IPS-18a (cell line): ENCODE measurements around the gene FPR3.

ENCODE experiments used
- H3K27ac ChIP-seq: one replicate; pipeline ENCODE4 v1.5.1; 2013; ENCODE audit warnings: low read length
- H3K27me3 ChIP-seq: one replicate; pipeline ENCODE4 v1.6.1; 2013; ENCODE audit warnings: mild to moderate bottlenecking, low read length; ENCODE audit not compliant: control insufficient read depth, insufficient read depth
- H3K36me3 ChIP-seq: one replicate; pipeline ENCODE4 v1.6.1; 2013; ENCODE audit warnings: low read depth, low read length; ENCODE audit not compliant: control insufficient read depth
- H3K4me1 ChIP-seq: one replicate; pipeline ENCODE4 v1.6.1; 2013; ENCODE audit warnings: low read depth, low read length; ENCODE audit not compliant: control insufficient read depth
- H3K4me3 ChIP-seq: one replicate; pipeline ENCODE4 v1.5.1; 2013; ENCODE audit warnings: low read length
- H3K9ac ChIP-seq: one replicate; pipeline ENCODE4 v1.6.1; 2013; ENCODE audit warnings: mild to moderate bottlenecking, low read length, moderate library complexity
- H3K9me3 ChIP-seq: one replicate; pipeline ENCODE4 v1.6.1; 2013; ENCODE audit warnings: low read depth, low read length; ENCODE audit not compliant: control insufficient read depth

The FPR3 gene, protein sequence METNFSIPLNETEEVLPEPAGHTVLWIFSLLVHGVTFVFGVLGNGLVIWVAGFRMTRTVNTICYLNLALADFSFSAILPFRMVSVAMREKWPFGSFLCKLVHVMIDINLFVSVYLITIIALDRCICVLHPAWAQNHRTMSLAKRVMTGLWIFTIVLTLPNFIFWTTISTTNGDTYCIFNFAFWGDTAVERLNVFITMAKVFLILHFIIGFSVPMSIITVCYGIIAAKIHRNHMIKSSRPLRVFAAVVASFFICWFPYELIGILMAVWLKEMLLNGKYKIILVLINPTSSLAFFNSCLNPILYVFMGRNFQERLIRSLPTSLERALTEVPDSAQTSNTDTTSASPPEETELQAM

DNA sequence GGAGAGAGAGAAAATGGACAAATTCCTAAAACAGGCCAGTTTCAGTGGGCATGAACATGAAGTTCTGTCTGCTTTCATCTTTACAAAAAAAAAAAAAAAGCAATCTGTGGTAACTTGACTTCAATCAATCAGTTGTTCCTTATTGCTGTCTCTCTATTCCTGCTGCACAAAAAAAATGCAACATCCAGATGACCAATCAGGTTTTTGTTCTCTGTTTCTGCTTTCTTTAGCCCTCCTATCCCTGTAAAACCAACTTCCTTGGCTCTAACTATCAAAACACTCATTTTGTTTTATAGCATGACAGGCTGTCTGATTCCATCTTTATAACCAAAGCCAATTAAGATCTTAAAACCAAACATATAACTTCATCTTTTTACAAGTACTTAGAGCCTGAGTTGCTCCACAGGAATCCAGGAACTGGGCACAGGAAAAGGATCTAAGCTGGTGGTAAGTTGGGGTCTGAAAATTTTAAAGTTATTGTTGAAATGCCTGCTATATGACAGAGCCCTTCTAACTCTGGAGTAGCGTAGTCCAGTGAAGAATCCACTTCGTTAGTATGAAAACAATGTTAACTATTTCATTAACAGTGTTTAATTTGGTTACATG lies at the start of gene FPR3:
FPR3 (plus strand) TSS at position 273 of the 606 bp plus-strand sequence. CDS start 28,592 bp downstream, outside the sequence.
- H3K27ac ChIP-seq = no peak within 1 kb of the TSS
- no peaks in the 10 kb centered on the region for H3K4me1 ChIP-seq
- H3K9ac ChIP-seq = no peak within 1 kb of the TSS
- H3K9me3 ChIP-seq = no peaks in the 10 kb centered on the region
- no peaks in the 10 kb centered on the region for H3K36me3 ChIP-seq
- no peak within 1 kb of the TSS for H3K4me3 ChIP-seq
- H3K27me3 ChIP-seq = no peaks in the 10 kb centered on the region

DNA sequence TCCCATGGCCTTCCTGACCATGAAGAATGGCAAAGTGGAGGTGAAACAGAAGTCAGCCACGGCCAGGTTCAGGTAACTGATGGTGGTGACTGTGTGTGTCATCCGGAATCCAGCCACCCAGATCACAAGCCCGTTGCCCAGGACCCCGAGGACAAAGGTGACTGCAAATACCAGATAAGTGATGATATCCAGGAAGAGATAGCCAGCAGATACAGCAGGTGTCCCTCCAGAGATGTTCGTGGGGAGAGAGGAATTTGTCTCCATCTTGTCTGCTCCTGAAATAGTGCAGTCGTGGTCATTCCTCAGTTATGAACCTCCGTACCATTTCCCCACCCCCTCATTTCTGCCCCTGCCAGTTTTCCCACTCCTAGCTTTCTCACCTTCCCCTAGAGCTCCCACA lies 48.2 kb upstream of the FPR3 start:
- no peak overlapping the region for H3K27ac ChIP-seq
- no peak overlapping the region for H3K9ac ChIP-seq
- no peaks in the 10 kb centered on the region for H3K9me3 ChIP-seq
- H3K4me3 ChIP-seq = no peak overlapping the region
- H3K27me3 ChIP-seq = no peaks in the 10 kb centered on the region
- peaks cover 6% of the 10 kb centered on the region for H3K4me1 ChIP-seq
- no peaks in the 10 kb centered on the region for H3K36me3 ChIP-seq

DNA sequence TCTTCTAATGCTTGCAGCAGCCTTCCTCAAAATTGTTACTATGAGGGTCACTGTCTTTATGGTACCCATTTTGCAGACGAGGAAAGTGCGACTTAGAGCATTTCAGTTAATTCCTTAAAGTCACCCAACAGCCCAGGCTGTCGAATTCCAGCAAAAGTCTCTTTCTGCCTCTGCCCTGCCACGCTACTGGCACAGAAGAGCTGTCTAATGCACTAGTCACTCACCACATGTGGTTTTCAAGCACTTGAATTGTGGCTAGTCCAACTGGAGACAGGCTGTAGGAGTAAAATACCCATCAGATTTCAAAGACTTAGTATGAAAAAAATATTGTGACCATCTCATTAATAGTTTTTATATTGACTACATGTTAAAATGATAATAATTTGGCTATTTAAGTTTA lies 45.0 kb upstream of the FPR3 start:
- Histone ChIP-seq H3K4me3 (no peak overlapping the region), H3K27me3 (no peaks in the 10 kb centered on the region), H3K9me3 (no peaks in the 10 kb centered on the region), H3K36me3 (no peaks in the 10 kb centered on the region), H3K27ac (no peak overlapping the region), H3K9ac (no peak overlapping the region), H3K4me1 (no peaks in the 10 kb centered on the region)

DNA sequence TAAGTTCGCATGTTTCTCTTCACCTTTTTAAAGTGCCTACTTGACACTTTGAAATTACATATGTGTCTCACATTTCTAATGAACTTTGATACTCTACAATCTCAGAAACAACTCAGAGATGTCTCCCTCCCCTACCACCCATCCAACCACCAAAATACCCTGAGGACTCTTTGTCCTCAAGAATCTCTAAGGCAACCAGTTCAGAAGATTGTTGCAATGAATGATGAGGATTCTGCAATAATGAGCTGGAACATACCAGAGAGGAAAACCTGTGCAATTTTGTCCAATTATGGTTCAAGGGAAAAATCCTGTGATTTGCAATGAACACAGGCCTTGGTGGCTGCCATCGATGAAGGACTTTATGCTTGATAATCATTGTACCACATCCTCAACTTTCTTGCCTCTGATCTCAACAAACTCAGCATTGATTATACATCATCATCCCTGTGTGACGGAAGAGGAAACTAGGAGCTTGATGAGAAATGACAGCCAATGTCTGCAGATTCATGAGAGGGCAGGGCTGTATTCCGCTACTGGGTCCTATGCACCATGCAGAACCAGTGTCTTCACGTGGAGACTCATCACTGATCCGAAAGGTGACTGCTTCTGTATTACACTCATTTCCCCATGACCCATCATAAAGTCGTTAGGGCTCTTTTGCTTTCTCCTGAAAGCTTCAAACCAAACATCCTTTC lies 44.4 kb upstream of the FPR3 start:
- H3K27me3 ChIP-seq = no peaks in the 10 kb centered on the region
- no peaks in the 10 kb centered on the region for H3K9me3 ChIP-seq
- no peak overlapping the region for H3K4me3 ChIP-seq
- H3K9ac ChIP-seq = no peak overlapping the region
- no peak overlapping the region for H3K27ac ChIP-seq
- H3K36me3 ChIP-seq = no peaks in the 10 kb centered on the region
- no peaks in the 10 kb centered on the region for H3K4me1 ChIP-seq

DNA sequence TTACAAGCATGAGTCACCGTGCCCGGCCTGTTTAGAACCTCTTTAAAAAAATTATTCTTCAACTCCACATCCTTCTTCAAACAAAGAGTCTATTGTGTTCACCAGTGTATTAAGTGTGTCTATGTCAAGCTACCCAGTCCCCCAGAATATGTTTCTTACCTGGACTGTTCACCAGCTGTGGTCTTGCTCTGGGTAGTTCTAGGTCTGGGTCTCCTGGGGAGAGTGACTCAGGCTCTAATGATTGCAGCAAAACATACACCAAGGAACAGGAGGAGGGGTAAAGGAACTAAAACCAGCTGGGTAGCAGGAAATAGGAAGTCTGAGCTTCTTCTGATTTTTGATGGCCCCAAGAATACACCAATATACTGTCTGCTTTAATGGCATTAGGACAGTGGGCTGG lies 43.3 kb upstream of the FPR3 start, which contains the start of gene FPR1:
FPR1 (minus strand) TSS at position 224 of the 400 bp plus-strand sequence. CDS start 4,884 bp downstream, outside the sequence.
- Histone ChIP-seq H3K4me1 (no peaks in the 10 kb centered on the region), H3K27me3 (no peaks in the 10 kb centered on the region)

DNA sequence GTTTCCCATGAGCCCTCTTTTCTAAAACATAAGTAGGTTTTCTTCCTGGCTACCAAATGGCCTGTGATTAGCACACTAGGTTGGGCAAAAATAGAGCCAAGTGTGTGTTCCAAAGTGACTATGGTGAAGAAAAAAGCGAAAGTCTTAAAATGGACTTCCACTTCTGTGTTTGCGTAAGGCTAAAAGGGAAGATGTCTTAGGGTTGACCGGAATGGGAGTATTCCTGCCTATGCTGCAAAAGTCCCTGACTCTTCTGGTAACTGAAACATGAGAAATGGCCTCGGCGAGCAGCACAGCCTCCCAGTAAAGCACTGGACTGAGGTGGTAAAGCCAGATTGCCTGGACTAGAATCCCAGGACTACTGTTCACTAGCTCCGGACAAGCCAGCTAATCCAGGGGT lies 40.8 kb upstream of the FPR3 start:
- no peaks in the 10 kb centered on the region for H3K4me1 ChIP-seq
- no peak overlapping the region for H3K9ac ChIP-seq
- no peak overlapping the region for H3K4me3 ChIP-seq
- peaks cover 3% of the 10 kb centered on the region for H3K9me3 ChIP-seq
- H3K27ac ChIP-seq = no peak overlapping the region
- no peaks in the 10 kb centered on the region for H3K27me3 ChIP-seq
- H3K36me3 ChIP-seq = no peaks in the 10 kb centered on the region

More for the DNA sequence above, 43.3 kb upstream of the FPR3 start, which contains the start of gene FPR1:
- Histone ChIP-seq H3K9ac (no peak within 1 kb of the TSS), H3K4me3 (no peak within 1 kb of the TSS), H3K27ac (no peak within 1 kb of the TSS), H3K9me3 (peaks cover 3% of the 10 kb centered on the region), H3K36me3 (no peaks in the 10 kb centered on the region)

DNA sequence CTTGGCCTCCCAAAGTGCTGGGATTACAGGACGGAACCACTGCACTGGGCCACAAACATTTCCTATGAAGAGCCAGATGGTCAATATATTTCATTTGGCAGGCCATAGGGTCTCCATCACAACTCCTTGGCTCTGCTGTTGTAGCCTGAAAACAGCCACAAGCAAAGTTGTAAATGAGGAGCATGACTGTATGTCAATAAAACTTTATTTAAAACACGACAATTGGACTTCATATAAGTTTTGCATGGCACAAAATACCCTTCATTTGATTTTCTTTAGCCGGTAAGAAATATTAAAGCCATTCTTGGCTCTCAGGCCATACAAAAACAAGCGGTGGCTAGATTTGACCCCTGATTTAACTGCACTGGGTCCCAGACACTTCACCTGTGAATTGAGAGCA lies 40.2 kb upstream of the FPR3 start:
- Histone ChIP-seq H3K4me1 (no peaks in the 10 kb centered on the region), H3K27me3 (no peaks in the 10 kb centered on the region), H3K4me3 (no peak overlapping the region), H3K9ac (no peak overlapping the region), H3K27ac (no peak overlapping the region), H3K9me3 (peaks cover 3% of the 10 kb centered on the region), H3K36me3 (no peaks in the 10 kb centered on the region)

DNA sequence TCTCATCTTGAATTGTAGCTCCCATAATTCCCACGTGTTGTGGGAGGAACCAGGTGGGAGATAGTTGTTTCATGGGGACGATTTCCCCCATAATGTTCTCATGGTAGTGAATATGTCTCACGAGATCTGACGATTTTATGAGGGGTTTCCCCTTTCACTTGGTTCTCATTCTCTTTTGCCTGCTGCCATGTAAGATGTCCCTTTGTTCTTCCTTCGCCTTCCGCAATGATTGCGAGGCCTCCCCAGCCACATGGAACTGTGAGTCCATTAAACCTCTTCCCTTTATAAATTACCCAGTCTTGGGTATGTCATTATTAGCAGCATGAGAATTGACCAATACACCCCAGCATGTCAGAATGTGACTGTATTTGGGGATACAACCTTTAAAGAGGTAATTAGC lies 39.4 kb upstream of the FPR3 start:
- H3K4me3 ChIP-seq = no peak overlapping the region
- no peaks in the 10 kb centered on the region for H3K36me3 ChIP-seq
- no peak overlapping the region for H3K27ac ChIP-seq
- H3K4me1 ChIP-seq = peaks cover 2% of the 10 kb centered on the region
- H3K27me3 ChIP-seq = no peaks in the 10 kb centered on the region
- H3K9ac ChIP-seq = no peak overlapping the region
- H3K9me3 ChIP-seq = peaks cover 3% of the 10 kb centered on the region

DNA sequence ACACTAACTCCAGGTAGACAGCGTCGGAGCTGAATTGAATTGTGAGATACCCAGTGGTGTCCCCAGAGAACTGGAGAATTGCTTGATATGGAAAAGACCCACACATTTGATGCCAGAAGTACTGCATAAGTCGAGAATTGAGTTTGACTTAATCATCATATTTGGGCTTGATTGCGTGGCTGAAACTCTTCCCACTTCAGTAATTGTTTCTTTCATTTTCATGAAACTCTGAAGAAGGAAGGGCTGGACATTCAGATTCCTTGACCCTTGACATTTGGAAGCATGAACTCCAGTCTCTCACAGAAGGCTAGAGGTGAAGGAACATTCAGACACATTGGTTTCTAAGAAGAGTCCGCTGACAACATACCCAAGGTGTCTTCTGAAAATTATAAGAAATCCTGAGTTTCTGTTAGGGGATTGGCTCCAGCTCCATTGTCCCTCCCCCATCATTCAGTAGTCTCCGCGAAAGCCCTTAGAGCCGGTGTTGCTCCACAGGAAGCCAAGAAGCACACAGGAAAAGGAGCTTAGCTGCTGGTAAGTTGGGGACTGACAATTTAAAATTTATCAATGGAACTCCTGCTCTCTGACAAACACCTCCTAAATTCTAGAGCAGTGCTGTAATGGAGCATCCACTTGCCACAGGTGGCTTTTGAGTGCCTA lies 34.1 kb upstream of the FPR3 start, which contains the start of gene FPR2:
FPR2 (plus strand) TSS at position 484 of the 660 bp plus-strand sequence. CDS start 7,479 bp downstream, outside the sequence.
- Histone ChIP-seq H3K9ac (no peak within 1 kb of the TSS), H3K27me3 (no peaks in the 10 kb centered on the region), H3K4me1 (peaks cover 8% of the 10 kb centered on the region)

DNA sequence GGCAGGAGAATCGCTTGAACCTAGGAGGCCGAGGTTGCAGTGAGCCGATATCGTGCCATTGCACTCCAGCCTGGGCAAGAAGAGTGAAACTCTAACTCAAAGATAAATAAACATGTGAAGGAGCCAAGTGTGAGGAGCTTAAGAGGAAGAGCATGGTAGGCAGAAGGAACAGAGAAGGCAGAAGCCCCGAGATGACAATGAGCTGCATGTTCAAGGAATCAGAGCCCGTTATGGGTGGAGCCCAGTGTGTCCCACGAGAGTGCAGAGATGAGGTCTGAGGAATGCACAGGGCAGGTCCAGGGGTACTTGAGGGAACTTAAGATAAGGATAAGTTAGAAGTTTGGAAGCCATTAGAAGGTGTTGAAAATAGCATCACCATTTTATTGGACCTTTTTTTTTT lies 33.3 kb upstream of the FPR3 start:
- Histone ChIP-seq H3K4me3 (no peak overlapping the region), H3K27me3 (no peaks in the 10 kb centered on the region), H3K9me3 (no peaks in the 10 kb centered on the region), H3K4me1 (peaks cover 8% of the 10 kb centered on the region), H3K36me3 (no peaks in the 10 kb centered on the region), H3K9ac (no peak overlapping the region), H3K27ac (no peak overlapping the region)

More for the DNA sequence above, 34.1 kb upstream of the FPR3 start, which contains the start of gene FPR2:
- H3K36me3 ChIP-seq = no peaks in the 10 kb centered on the region
- no peak within 1 kb of the TSS for H3K4me3 ChIP-seq
- H3K9me3 ChIP-seq = peaks cover 1% of the 10 kb centered on the region
- H3K27ac ChIP-seq = no peak within 1 kb of the TSS

DNA sequence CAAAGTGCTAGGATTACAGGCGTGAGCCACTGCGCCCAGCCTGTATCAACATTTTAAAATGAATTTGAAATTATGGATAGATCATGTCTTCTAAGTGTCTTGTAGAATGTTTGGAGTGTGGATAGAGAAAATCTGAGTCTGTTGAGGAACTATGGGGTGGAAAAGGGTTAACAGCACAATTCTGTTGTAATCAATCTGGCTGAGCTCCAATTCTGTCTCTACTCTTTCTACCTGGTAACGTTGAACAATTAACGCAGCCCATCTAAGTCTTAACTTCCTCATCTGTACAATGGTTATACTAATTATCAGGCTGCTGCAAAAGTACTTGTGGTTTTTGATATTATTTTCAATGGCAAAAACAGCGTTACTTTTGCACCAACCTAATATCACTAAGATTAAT lies 29.9 kb upstream of the FPR3 start:
- H3K4me3 ChIP-seq = no peak overlapping the region
- H3K36me3 ChIP-seq = no peaks in the 10 kb centered on the region
- H3K27me3 ChIP-seq = no peaks in the 10 kb centered on the region
- no peaks in the 10 kb centered on the region for H3K9me3 ChIP-seq
- no peak overlapping the region for H3K9ac ChIP-seq
- H3K27ac ChIP-seq = no peak overlapping the region
- peaks cover 8% of the 10 kb centered on the region for H3K4me1 ChIP-seq
